Transverse colon (tissue), 4 donors: ENCODE results near the gene SOBP. TPM values are rescaled to one million over a fixed set of nuclear protein-coding genes. Genes with fewer than 3 reads are reported as not detected.

Experiments used
- DNase-seq: peaks from one replicate; pipeline ENCODE4 v3.0.0-alpha.2; 2019
- H3K27ac ChIP-seq, 4 donors: fragments of 200-600 bp; sonication (generic); 2 replicates each; pipeline ENCODE4 v1.5.1; 2016 to 2018; ENCODE audit warnings: inconsistent platforms in 4 of 4
- H3K27me3 ChIP-seq: fragments of 200-600 bp; sonication (generic); 2 replicates; pipeline ENCODE4 v1.5.1; 2017; ENCODE audit warnings: inconsistent platforms
- H3K36me3 ChIP-seq, 4 donors: fragments of 200-600 bp; sonication (generic); 2 replicates each; pipeline ENCODE4 v1.5.1; 2017 to 2019; ENCODE audit warnings: inconsistent platforms in 4 of 4
- H3K4me1 ChIP-seq, 4 donors: fragments of 200-600 bp; sonication (generic); 2 replicates each; pipeline ENCODE4 v1.5.1; 2017 to 2020; ENCODE audit warnings: inconsistent platforms in 4 of 4
- H3K4me3 ChIP-seq, 4 donors: fragments of 200-600 bp; sonication (generic); 1 replicate in 1 of 4; 2 replicates in 3 of 4; pipeline versions ENCODE4 v1.5.1 to v1.6.1; 2017 to 2019; ENCODE audit warnings: inconsistent platforms in 4 of 4
- H3K9me3 ChIP-seq, 2 donors: fragments of 200-600 bp; sonication (generic); 2 replicates each; pipeline ENCODE4 v1.5.1; 2017 to 2019; ENCODE audit warnings: inconsistent platforms in 2 of 2
- EP300 ChIP-seq: sonication (generic); formaldehyde crosslinking; IDR thresholded peaks from one replicate; pipeline ENCODE4 v1.6.1; 2017; ENCODE audit warnings: antibody characterized with exemption, low read depth
- POLR2A ChIP-seq: fragments of 450-650 bp; IDR thresholded peaks from one replicate; pipeline ENCODE4 v1.6.1; 2016; ENCODE audit warnings: antibody characterized with exemption, mild to moderate bottlenecking, moderate library complexity
- POLR2AphosphoS5 ChIP-seq, 3 donors: sonication (generic); formaldehyde crosslinking; IDR thresholded peaks; one replicate each; pipeline ENCODE4 v1.6.1; 2016; ENCODE audit warnings: antibody characterized with exemption in 3 of 3
- WGBS, 2 donors: methylation state at CpG; one replicate each; pipeline ENCODE4 v1.1.5; 2018; ENCODE audit warnings: low coverage in 1 of 2; 5-methylcytosine and 5-hydroxymethylcytosine counted together
- in situ Hi-C, 4 donors: fragments of 200-750 bp; cut with MboI; loops; one replicate each; pipeline versions ENCODE4 v1.15.0 to v1.15.1; 2017; ENCODE audit warnings: low sequenced_read_pairs in 3 of 4, low pct_ligation_motif_present in 1 of 4, low pct_unique_long_range_greater_than_20kb in 1 of 4
- intact Hi-C: fragments of 100-400 bp; cut with DNase I; formaldehyde crosslinking; loops from one replicate; pipeline ENCODE4 v1.15.1; 2023; ENCODE audit warnings: low total_unique reads
- total RNA-seq, 4 donors: library from RNA; depleted of rRNA; stranded (reverse); fragments of >200 nt; gene quantifications; one replicate each; pipeline ENCODE4 v1.1.0, GENCODE V29; 2016
- TF ChIP-seq, protein P1 (sequence below), 5 experiments: fragments of 200-600 bp in 3 of 5; fragments of 450-650 bp in 2 of 5; sonication (generic) in 3 of 5; IDR thresholded peaks; 1 replicate in 2 of 5; 2 replicates in 3 of 5; pipeline ENCODE4 v1.5.1; 2016 to 2017; ENCODE audit warnings: antibody characterized with exemption in 5 of 5, inconsistent platforms in 3 of 5, mild to moderate bottlenecking in 2 of 5, moderate library complexity in 1 of 5

SOBP gene
- total RNA-seq, 4 donors from 2014 or later: 2.6 to 15.9 (median 4.6) TPM

- in situ Hi-C loops: no loop called here
- WGBS, 2 donors: 82 to 89% methylated on average over 2 to 6 of the region's 6 CpGs
Measured at GRCh38 chr6:107598091-107598490, 108.2 kb downstream of the SOBP start.

GRCh38 chr6:107599043-107599442 is 109.1 kb downstream of the SOBP start:
- DNase-seq: no peak
- H3K9me3 ChIP-seq: no peaks in the 10 kb centered on the region
- H3K27me3 ChIP-seq: no peaks in the 10 kb centered on the region
- no peaks in the 10 kb centered on the region for H3K36me3 ChIP-seq
- H3K27ac ChIP-seq: no peak overlapping the region
- in situ Hi-C loops: no loop called here
- intact Hi-C loops: no loop called here
- WGBS, 2 donors: 88 to 90% methylated on average over 4 of the region's 4 CpGs
- no peak overlapping the region for H3K4me3 ChIP-seq
- no peak for TF ChIP-seq POLR2AphosphoS5 (IDR thresholded peaks at IDR 0.05)
- TF ChIP-seq, protein P1, sequence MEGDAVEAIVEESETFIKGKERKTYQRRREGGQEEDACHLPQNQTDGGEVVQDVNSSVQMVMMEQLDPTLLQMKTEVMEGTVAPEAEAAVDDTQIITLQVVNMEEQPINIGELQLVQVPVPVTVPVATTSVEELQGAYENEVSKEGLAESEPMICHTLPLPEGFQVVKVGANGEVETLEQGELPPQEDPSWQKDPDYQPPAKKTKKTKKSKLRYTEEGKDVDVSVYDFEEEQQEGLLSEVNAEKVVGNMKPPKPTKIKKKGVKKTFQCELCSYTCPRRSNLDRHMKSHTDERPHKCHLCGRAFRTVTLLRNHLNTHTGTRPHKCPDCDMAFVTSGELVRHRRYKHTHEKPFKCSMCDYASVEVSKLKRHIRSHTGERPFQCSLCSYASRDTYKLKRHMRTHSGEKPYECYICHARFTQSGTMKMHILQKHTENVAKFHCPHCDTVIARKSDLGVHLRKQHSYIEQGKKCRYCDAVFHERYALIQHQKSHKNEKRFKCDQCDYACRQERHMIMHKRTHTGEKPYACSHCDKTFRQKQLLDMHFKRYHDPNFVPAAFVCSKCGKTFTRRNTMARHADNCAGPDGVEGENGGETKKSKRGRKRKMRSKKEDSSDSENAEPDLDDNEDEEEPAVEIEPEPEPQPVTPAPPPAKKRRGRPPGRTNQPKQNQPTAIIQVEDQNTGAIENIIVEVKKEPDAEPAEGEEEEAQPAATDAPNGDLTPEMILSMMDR (IDR thresholded peaks at IDR 0.05): no peak
- no peaks in the 10 kb centered on the region for H3K4me1 ChIP-seq

More at GRCh38 chr6:107598091-107598490, 108.2 kb downstream of the SOBP start:
- TF ChIP-seq EP300 (no peak), POLR2AphosphoS5 (IDR thresholded peaks at IDR 0.05) (no peak), POLR2A (no peak)
- TF ChIP-seq, protein P1 (IDR thresholded peaks at IDR 0.05): no peak
- intact Hi-C loops: no loop called here
- Histone ChIP-seq H3K27ac (no peak overlapping the region), H3K27me3 (no peaks in the 10 kb centered on the region), H3K4me1 (no peaks in the 10 kb centered on the region), H3K36me3 (no peaks in the 10 kb centered on the region), H3K9me3 (no peaks in the 10 kb centered on the region), H3K4me3 (no peak overlapping the region)
- DNase-seq: no peak

DNA sequence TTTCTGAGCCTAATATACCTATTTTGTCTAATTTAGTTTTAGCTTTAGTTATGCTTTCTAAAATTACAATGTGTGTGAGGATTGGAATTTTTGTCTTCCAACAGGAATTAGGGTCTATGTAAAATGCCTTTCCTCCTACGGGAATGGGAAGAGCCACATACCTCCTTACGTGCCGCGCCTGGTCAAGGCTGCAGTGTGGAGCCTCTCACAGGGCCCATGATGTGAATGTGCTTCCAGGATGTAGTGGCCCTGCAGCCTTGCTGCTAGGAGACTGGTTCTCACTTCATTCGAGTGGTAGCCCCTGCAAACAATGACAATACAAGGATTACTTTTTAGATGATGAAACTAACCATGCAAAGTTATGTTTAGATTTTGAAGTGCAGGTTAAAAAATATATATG is 110.2 kb downstream of the SOBP start:
- WGBS, 2 donors: 91 to 97% methylated on average over 5 of the region's 5 CpGs
- H3K27me3 ChIP-seq: no peaks in the 10 kb centered on the region
- intact Hi-C loops: no loop called here

GRCh38 chr6:107600936-107601335 is 111.0 kb downstream of the SOBP start:
- in situ Hi-C loops (no loop called here), intact Hi-C loops (no loop called here)
- no peak for TF ChIP-seq EP300
- TF ChIP-seq POLR2A: no peak
- Histone ChIP-seq H3K4me1 (no peaks in the 10 kb centered on the region), H3K27me3 (no peaks in the 10 kb centered on the region), H3K36me3 (no peaks in the 10 kb centered on the region), H3K27ac (no peak overlapping the region), H3K9me3 (no peaks in the 10 kb centered on the region), H3K4me3 (no peak overlapping the region)
- 57 to 58% methylated on average over 5 of the region's 5 CpGs for WGBS, 2 donors
- peak; percentile 22 for DNase-seq

More for the DNA sequence above, 110.2 kb downstream of the SOBP start:
- in situ Hi-C loops: no loop called here
- Histone ChIP-seq H3K4me1 (no peaks in the 10 kb centered on the region), H3K27ac (no peak overlapping the region), H3K36me3 (no peaks in the 10 kb centered on the region), H3K4me3 (no peak overlapping the region), H3K9me3 (no peaks in the 10 kb centered on the region)
- DNase-seq: no peak
- TF ChIP-seq, protein P1 (IDR thresholded peaks at IDR 0.05): no peak
- TF ChIP-seq POLR2A (no peak), POLR2AphosphoS5 (IDR thresholded peaks at IDR 0.05) (no peak), EP300 (no peak)

- no peak for DNase-seq
- WGBS, 2 donors: 89 to 93% methylated on average over 3 of the region's 3 CpGs
- Histone ChIP-seq H3K27ac (no peak overlapping the region), H3K4me3 (no peak overlapping the region), H3K27me3 (no peaks in the 10 kb centered on the region), H3K9me3 (no peaks in the 10 kb centered on the region), H3K4me1 (no peaks in the 10 kb centered on the region), H3K36me3 (no peaks in the 10 kb centered on the region)
- intact Hi-C loops (no loop called here), in situ Hi-C loops (no loop called here)
- TF ChIP-seq, protein P1 (IDR thresholded peaks at IDR 0.05): no peak
- TF ChIP-seq POLR2A: no peak
- no peak for TF ChIP-seq EP300
- no peak for TF ChIP-seq POLR2AphosphoS5 (IDR thresholded peaks at IDR 0.05)
Measured at GRCh38 chr6:107601406-107601805, 111.5 kb downstream of the SOBP start.
